Neural crest cell (in vitro differentiated cells): ENCODE data around the gene SLC5A10. TPM values are rescaled to one million over a fixed set of nuclear protein-coding genes. Genes with fewer than 3 reads are reported as not detected.
A peak's percentile ranks its signal among the peaks of the same experiment; 100 is the strongest.

Experiments used
- DNase-seq: peaks from one replicate; pipeline ENCODE4 v3.0.0; 2021; ENCODE audit warnings: low read depth, mixed read lengths, low spot score
- H3K27ac Mint-ChIP-seq: one replicate; pipeline ENCODE4 v1.8.0; 2021; ENCODE audit warnings: mild to moderate bottlenecking, mixed read lengths; ENCODE audit not compliant: unreplicated experiment
- H3K27me3 Mint-ChIP-seq: 2 replicates; pipeline ENCODE4 v1.8.0; 2021; ENCODE audit warnings: low read depth, mild to moderate bottlenecking, mixed read lengths
- H3K36me3 Mint-ChIP-seq: 2 replicates; pipeline ENCODE4 v1.8.0; 2021; ENCODE audit warnings: low read depth, mild to moderate bottlenecking, mixed read lengths
- H3K4me1 Mint-ChIP-seq: 2 replicates; pipeline ENCODE4 v1.8.0; 2021; ENCODE audit warnings: mixed read lengths
- H3K4me3 Mint-ChIP-seq: one replicate; pipeline ENCODE4 v1.8.0; 2021; ENCODE audit warnings: mild to moderate bottlenecking, mixed read lengths
- H3K9me3 Mint-ChIP-seq: 2 replicates; pipeline ENCODE4 v1.8.0; 2021; ENCODE audit warnings: mixed read lengths
- CTCF ChIP-seq: fragments of 200-600 bp; sonication (generic); conservative IDR thresholded peaks from 2 replicates; pipeline ENCODE4 v1.5.0; 2021; ENCODE audit warnings: antibody characterized with exemption, mild to moderate bottlenecking
- total RNA-seq: library from RNA; stranded (reverse); gene quantifications from 2 replicates; pipeline ENCODE4 v1.2.1, GENCODE V29; 2021

Gene SLC5A10
- total RNA-seq, 1 donor from 2014 or later: not detected

DNA sequence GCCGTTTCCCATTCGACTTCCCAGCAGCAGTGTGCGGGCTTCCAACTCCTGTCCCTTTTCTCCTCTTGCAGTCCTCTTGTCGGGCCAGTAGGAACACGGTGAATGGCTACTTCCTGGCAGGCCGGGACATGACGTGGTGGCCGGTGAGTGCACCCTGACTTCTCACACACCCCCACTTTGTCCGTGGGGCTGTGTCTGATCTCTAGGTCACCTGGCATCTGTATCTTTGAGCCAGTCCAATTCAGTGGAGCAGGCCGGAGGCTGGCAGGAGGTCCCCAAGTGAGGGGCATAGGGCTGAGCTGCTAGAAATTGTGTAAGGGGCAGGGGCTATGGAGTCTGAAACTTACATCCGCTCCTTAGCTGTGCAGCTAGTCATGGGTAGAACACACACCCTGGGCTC lies 6.6 kb downstream of the SLC5A10 start:
- H3K27ac Mint-ChIP-seq: no peak overlapping the region
- no peaks in the 10 kb centered on the region for H3K9me3 Mint-ChIP-seq
- TF ChIP-seq CTCF: no peak
- H3K27me3 Mint-ChIP-seq: no peaks in the 10 kb centered on the region
- peaks cover 6% of the 10 kb centered on the region for H3K4me1 Mint-ChIP-seq
- H3K36me3 Mint-ChIP-seq: no peaks in the 10 kb centered on the region
- DNase-seq: no peak
- H3K4me3 Mint-ChIP-seq: no peak overlapping the region

GRCh38 chr17:18959071-18959844 lies 7.3 kb downstream of the SLC5A10 start:
- Mint-ChIP-seq H3K36me3 (no peaks in the 10 kb centered on the region), H3K27me3 (no peaks in the 10 kb centered on the region), H3K4me3 (no peak overlapping the region), H3K9me3 (no peaks in the 10 kb centered on the region), H3K27ac (no peak overlapping the region), H3K4me1 (peaks cover 6% of the 10 kb centered on the region)
- no peak for DNase-seq
- TF ChIP-seq CTCF: no peak

DNA sequence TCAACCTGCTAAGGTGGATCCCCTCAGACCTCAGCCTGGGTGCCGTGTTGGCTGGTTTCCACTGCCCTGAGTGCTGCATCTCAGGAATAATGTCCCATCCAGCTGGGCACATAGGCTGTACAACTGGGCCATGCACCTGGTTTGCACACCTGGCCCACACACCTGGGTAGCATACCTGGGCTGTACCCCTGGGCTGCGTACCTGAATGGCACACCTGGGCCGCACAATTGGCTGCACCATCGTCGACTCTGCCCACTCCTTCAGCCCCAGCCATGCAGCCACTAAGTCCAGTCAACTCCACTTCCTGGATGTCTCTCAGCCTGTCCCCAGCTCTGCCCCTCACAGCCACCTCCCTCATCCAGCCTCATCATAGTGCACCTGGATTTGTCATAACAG lies 7.9 kb downstream of the SLC5A10 start:
- Mint-ChIP-seq H3K4me1 (peaks cover 6% of the 10 kb centered on the region), H3K4me3 (no peak overlapping the region), H3K9me3 (no peaks in the 10 kb centered on the region), H3K27ac (peak overlapping the region; percentile 27), H3K36me3 (no peaks in the 10 kb centered on the region), H3K27me3 (no peaks in the 10 kb centered on the region)
- no peak for DNase-seq
- TF ChIP-seq CTCF: no peak

GRCh38 chr17:18960241-18960665 lies 8.3 kb downstream of the SLC5A10 start:
- no peak for DNase-seq
- Mint-ChIP-seq H3K4me3 (no peak overlapping the region), H3K4me1 (peaks cover 6% of the 10 kb centered on the region), H3K36me3 (no peaks in the 10 kb centered on the region), H3K27ac (no peak overlapping the region), H3K27me3 (no peaks in the 10 kb centered on the region), H3K9me3 (no peaks in the 10 kb centered on the region)
- TF ChIP-seq CTCF: no peak

- TF ChIP-seq CTCF: peak; percentile 94
- H3K4me1 Mint-ChIP-seq: peaks cover 6% of the 10 kb centered on the region
- H3K27ac Mint-ChIP-seq: peak overlapping the region; percentile 39
Observed at GRCh38 chr17:18960803-18961511, 9.0 kb downstream of the SLC5A10 start.

More at GRCh38 chr17:18960803-18961511, 9.0 kb downstream of the SLC5A10 start:
- Mint-ChIP-seq H3K36me3 (no peaks in the 10 kb centered on the region), H3K9me3 (no peaks in the 10 kb centered on the region), H3K27me3 (no peaks in the 10 kb centered on the region), H3K4me3 (no peak overlapping the region)
- peak; percentile 96 for DNase-seq
